Esophagus squamous epithelium (tissue), 4 donors: ENCODE data around the gene ENTREP3.

Source experiments
- POLR2A ChIP-seq, 4 donors: fragments of 450-650 bp; IDR thresholded peaks; one replicate each; pipeline ENCODE4 v1.6.1; 2017; ENCODE audit warnings: antibody characterized with exemption in 4 of 4, mild to moderate bottlenecking in 4 of 4, moderate library complexity in 3 of 4
- TF ChIP-seq, protein P1 (sequence below), 6 experiments: fragments of 450-650 bp in 4 of 6; fragments of 200-600 bp in 2 of 6; sonication (generic) in 2 of 6; IDR thresholded peaks; one replicate each; pipeline ENCODE4 v1.5.1; 2016 to 2019; ENCODE audit warnings: antibody characterized with exemption in 6 of 6, mild to moderate bottlenecking in 4 of 6, moderate library complexity in 4 of 6

GRCh38 chr1:155294520-155295182 is 39.4 kb upstream of the ENTREP3 start:
- TF ChIP-seq, protein P1, sequence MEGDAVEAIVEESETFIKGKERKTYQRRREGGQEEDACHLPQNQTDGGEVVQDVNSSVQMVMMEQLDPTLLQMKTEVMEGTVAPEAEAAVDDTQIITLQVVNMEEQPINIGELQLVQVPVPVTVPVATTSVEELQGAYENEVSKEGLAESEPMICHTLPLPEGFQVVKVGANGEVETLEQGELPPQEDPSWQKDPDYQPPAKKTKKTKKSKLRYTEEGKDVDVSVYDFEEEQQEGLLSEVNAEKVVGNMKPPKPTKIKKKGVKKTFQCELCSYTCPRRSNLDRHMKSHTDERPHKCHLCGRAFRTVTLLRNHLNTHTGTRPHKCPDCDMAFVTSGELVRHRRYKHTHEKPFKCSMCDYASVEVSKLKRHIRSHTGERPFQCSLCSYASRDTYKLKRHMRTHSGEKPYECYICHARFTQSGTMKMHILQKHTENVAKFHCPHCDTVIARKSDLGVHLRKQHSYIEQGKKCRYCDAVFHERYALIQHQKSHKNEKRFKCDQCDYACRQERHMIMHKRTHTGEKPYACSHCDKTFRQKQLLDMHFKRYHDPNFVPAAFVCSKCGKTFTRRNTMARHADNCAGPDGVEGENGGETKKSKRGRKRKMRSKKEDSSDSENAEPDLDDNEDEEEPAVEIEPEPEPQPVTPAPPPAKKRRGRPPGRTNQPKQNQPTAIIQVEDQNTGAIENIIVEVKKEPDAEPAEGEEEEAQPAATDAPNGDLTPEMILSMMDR (IDR thresholded peaks at IDR 0.05) = no peak
- no peak for TF ChIP-seq POLR2A (IDR thresholded peaks at IDR 0.05)
